ENCODE measurements around the gene TIAL1.
"Not testable (repeated sequence)": the region's sequence is repeated elsewhere in the genome, so short reads cannot be mapped to it uniquely, and the experiment has no call there.

Gene TIAL1

GRCh38 chr10:119611433-119611832, 14.7 kb upstream of the TIAL1 start:
- no peak for DNase-seq

- no peak for DNase-seq
Measured at GRCh38 chr10:119609516-119609915, 12.8 kb upstream of the TIAL1 start.

- DNase-seq = no peak
Measured at GRCh38 chr10:119608316-119609155, 11.8 kb upstream of the TIAL1 start.

- DNase-seq = no peak
Measured at GRCh38 chr10:119604468-119604867, 7.7 kb upstream of the TIAL1 start.

GRCh38 chr10:119602241-119603095, 5.7 kb upstream of the TIAL1 start:
- no peak for DNase-seq

GRCh38 chr10:119598397-119598796, 1.6 kb upstream of the TIAL1 start:
- DNase-seq = no peak

- DNase-seq = no peak
Measured at GRCh38 chr10:119597405-119598186, 832 bp upstream of the TIAL1 start.

GRCh38 chr10:119595676-119596515, 868 bp downstream of the TIAL1 start:
- peak; percentile 17 for DNase-seq

- DNase-seq = no peak
Measured at GRCh38 chr10:119595134-119595675, 1.6 kb downstream of the TIAL1 start.

GRCh38 chr10:119588071-119588470, 8.7 kb downstream of the TIAL1 start:
- DNase-seq = no peak

GRCh38 chr10:119578355-119578754, 18.4 kb downstream of the TIAL1 start:
- DNase-seq = no peak

- no peak for DNase-seq
Measured at GRCh38 chr10:119575991-119576390, 20.8 kb downstream of the TIAL1 start.

- no peak for DNase-seq
Measured at GRCh38 chr10:119575506-119575905, 21.3 kb downstream of the TIAL1 start.

GRCh38 chr10:119567978-119568377, 28.8 kb downstream of the TIAL1 start:
- no peak for DNase-seq

GRCh38 chr10:119562097-119562496, 34.7 kb downstream of the TIAL1 start:
- no peak for DNase-seq

GRCh38 chr10:119559511-119559910, 37.3 kb downstream of the TIAL1 start:
- not testable (repeated sequence) for DNase-seq

- not testable (repeated sequence) for DNase-seq
Measured at GRCh38 chr10:119556081-119556480, 40.7 kb downstream of the TIAL1 start.

- DNase-seq = no peak
Measured at GRCh38 chr10:119555178-119555784, 41.5 kb downstream of the TIAL1 start.

GRCh38 chr10:119550827-119551226, 45.9 kb downstream of the TIAL1 start:
- no peak for DNase-seq

GRCh38 chr10:119549247-119549999, 47.3 kb downstream of the TIAL1 start:
- DNase-seq = no peak

GRCh38 chr10:119546009-119546408, 50.8 kb downstream of the TIAL1 start:
- no peak for DNase-seq

Measured in KG1 (cell line).